ENCODE results near the gene ATM. TPM values are rescaled to one million over a fixed set of nuclear protein-coding genes. Genes with fewer than 3 reads are reported as not detected.

ATM gene
- total and polyA plus RNA-seq, 10 of the 15 experiments (the other 5 are each of a cell fraction or from before 2014, with no cell fraction given), result 10.0 to 91.5 (median 40.2) TPM

DNA sequence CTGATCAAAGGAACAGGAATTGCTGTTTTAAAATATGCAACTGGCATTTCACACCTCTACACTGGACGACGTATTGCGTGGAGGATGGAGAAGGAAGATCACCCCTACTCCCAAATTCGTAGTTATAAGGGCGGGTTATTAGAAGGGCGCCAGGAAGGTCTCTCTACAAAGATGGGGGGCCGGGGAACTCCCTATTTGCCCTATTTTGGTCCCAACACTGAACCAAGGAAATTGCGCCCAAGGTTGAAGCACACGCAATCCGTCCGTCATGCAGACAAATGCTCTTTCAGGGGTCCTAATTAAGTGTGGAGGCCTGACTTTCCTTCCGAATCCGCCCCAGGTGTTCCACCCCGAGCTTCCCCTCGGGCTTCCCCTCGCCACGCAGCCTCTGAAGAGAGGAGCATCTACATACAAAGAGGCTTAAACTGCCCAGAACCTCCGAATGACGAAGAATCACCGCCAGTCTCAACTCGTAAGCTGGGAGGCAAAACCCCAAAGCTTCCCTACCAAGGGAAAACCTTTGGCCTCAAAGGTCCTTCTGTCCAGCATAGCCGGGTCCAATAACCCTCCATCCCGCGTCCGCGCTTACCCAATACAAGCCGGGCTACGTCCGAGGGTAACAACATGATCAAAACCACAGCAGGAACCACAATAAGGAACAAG is 825 bp upstream of the ATM start (continued):
- TF ChIP-seq ZBTB4 (CRISPR knock-in tag; IDR thresholded peaks at IDR 0.05), result no peak
- TF ChIP-seq, protein P1, sequence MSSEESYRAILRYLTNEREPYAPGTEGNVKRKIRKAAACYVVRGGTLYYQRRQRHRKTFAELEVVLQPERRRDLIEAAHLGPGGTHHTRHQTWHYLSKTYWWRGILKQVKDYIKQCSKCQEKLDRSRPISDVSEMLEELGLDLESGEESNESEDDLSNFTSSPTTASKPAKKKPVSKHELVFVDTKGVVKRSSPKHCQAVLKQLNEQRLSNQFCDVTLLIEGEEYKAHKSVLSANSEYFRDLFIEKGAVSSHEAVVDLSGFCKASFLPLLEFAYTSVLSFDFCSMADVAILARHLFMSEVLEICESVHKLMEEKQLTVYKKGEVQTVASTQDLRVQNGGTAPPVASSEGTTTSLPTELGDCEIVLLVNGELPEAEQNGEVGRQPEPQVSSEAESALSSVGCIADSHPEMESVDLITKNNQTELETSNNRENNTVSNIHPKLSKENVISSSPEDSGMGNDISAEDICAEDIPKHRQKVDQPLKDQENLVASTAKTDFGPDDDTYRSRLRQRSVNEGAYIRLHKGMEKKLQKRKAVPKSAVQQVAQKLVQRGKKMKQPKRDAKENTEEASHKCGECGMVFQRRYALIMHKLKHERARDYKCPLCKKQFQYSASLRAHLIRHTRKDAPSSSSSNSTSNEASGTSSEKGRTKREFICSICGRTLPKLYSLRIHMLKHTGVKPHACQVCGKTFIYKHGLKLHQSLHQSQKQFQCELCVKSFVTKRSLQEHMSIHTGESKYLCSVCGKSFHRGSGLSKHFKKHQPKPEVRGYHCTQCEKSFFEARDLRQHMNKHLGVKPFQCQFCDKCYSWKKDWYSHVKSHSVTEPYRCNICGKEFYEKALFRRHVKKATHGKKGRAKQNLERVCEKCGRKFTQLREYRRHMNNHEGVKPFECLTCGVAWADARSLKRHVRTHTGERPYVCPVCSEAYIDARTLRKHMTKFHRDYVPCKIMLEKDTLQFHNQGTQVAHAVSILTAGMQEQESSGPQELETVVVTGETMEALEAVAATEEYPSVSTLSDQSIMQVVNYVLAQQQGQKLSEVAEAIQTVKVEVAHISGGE (CRISPR knock-in tag; IDR thresholded peaks at IDR 0.05), result no peak

Data from GM12878 (cell line).